HUES64 (cell line): ENCODE measurements around the gene EDC3. TPM values are rescaled to one million over a fixed set of nuclear protein-coding genes. Genes with fewer than 3 reads are reported as not detected.
A peak's percentile ranks its signal among the peaks of the same experiment; 100 is the strongest.
"Not testable (repeated sequence)": the region's sequence is repeated elsewhere in the genome, so short reads cannot be mapped to it uniquely, and the experiment has no call there.

Source experiments
- H3K27ac ChIP-seq: 2 replicates; pipeline ENCODE4 v1.7.0; 2013; ENCODE audit warnings: low read depth, low read length, inconsistent platforms
- H3K27me3 ChIP-seq: 2 replicates; pipeline ENCODE4 v1.6.1; 2013; ENCODE audit warnings: mild to moderate bottlenecking, low read length; ENCODE audit not compliant: insufficient read depth
- H3K36me3 ChIP-seq: 2 replicates; pipeline ENCODE4 v1.6.1; 2013; ENCODE audit warnings: mild to moderate bottlenecking, low read length; ENCODE audit not compliant: insufficient read depth
- H3K4me1 ChIP-seq: 2 replicates; pipeline ENCODE4 v1.6.1; 2013; ENCODE audit warnings: mild to moderate bottlenecking, low read length, moderate library complexity; ENCODE audit not compliant: insufficient read depth
- H3K4me3 ChIP-seq: 2 replicates; pipeline ENCODE4 v1.5.1; 2013; ENCODE audit warnings: mild to moderate bottlenecking, low read length, moderate library complexity
- H3K9ac ChIP-seq: 2 replicates; pipeline ENCODE4 v1.6.1; 2013; ENCODE audit warnings: mild to moderate bottlenecking, low read depth, low read length
- H3K9me3 ChIP-seq: 2 replicates; pipeline ENCODE4 v1.6.1; 2013; ENCODE audit warnings: low read depth, low read length; ENCODE audit not compliant: insufficient read depth
- WGBS: fragments of 150-250, 120-280 bp; methylation state at CpG from one replicate; pipeline ENCODE4 v1.1.7; 2013; ENCODE audit warnings: missing lambda C conversion rate; 5-methylcytosine and 5-hydroxymethylcytosine counted together
- polyA plus RNA-seq, 2 experiments: library from polyadenylated mRNA; stranded (reverse); fragments of 50-300 nt; gene quantifications; one replicate each; pipeline ENCODE4 v1.2.3, GENCODE V29; 2013

Gene EDC3
- 23.9 TPM for polyA plus RNA-seq (2013, experiment 1 of 2)
- polyA plus RNA-seq (2013, experiment 2 of 2) = 25.2 TPM

- Histone ChIP-seq H3K36me3 (no peaks in the 10 kb centered on the region), H3K9ac (peak within 1 kb of the TSS; percentile 81), H3K4me3 (peak within 1 kb of the TSS; percentile 76), H3K4me1 (peaks cover 6% of the 10 kb centered on the region; the same call in 1 of the 2 replicates), H3K27ac (peak within 1 kb of the TSS; percentile 43), H3K27me3 (peaks cover 4% of the 10 kb centered on the region; the same call in 1 of the 2 replicates), H3K9me3 (no peaks in the 10 kb centered on the region)
- under 1% methylated on average over 46 of the region's 46 CpGs for WGBS
Observed at GRCh38 chr15:74695597-74696397, at the start of gene EDC3. EDC3 (minus strand) TSS chr15:74696024; CDS start chr15:74675124, 20,900 bp downstream.

- no peaks in the 10 kb centered on the region for H3K36me3 ChIP-seq
- 87% methylated on average over 5 of the region's 5 CpGs for WGBS
- H3K27me3 ChIP-seq = peaks cover 9% of the 10 kb centered on the region; the same call in 1 of the 2 replicates
- H3K9me3 ChIP-seq = no peaks in the 10 kb centered on the region
- H3K27ac ChIP-seq = no peak overlapping the region
- H3K4me3 ChIP-seq = no peak overlapping the region
- H3K4me1 ChIP-seq = no peaks in the 10 kb centered on the region
- no peak overlapping the region for H3K9ac ChIP-seq
Observed at GRCh38 chr15:74742422-74742821, 46.6 kb upstream of the EDC3 start.

GRCh38 chr15:74738239-74738638 is 42.4 kb upstream of the EDC3 start:
- H3K4me1 ChIP-seq, H3K9ac ChIP-seq, H3K9me3 ChIP-seq, H3K27me3 ChIP-seq, H3K27ac ChIP-seq, H3K36me3 ChIP-seq, H3K4me3 ChIP-seq: not testable (repeated sequence)
- WGBS = 75% methylated on average over 5 of the region's 5 CpGs

GRCh38 chr15:74735305-74735704 is 39.5 kb upstream of the EDC3 start:
- no peaks in the 10 kb centered on the region for H3K36me3 ChIP-seq
- peaks cover 17% of the 10 kb centered on the region; the same call in 1 of the 2 replicates for H3K27me3 ChIP-seq
- no peaks in the 10 kb centered on the region for H3K4me1 ChIP-seq
- 96% methylated on average over 3 of the region's 3 CpGs for WGBS
- H3K27ac ChIP-seq = no peak overlapping the region
- H3K9me3 ChIP-seq = no peaks in the 10 kb centered on the region
- H3K9ac ChIP-seq = no peak overlapping the region
- no peak overlapping the region for H3K4me3 ChIP-seq

GRCh38 chr15:74733269-74733668 is 37.4 kb upstream of the EDC3 start:
- no peaks in the 10 kb centered on the region for H3K9me3 ChIP-seq
- 95% methylated on average over 3 of the region's 3 CpGs for WGBS
- no peak overlapping the region for H3K27ac ChIP-seq
- no peaks in the 10 kb centered on the region for H3K4me1 ChIP-seq
- H3K36me3 ChIP-seq = no peaks in the 10 kb centered on the region
- H3K27me3 ChIP-seq = peaks cover 17% of the 10 kb centered on the region; the same call in 1 of the 2 replicates
- no peak overlapping the region for H3K4me3 ChIP-seq
- no peak overlapping the region for H3K9ac ChIP-seq

GRCh38 chr15:74732846-74733245 is 37.0 kb upstream of the EDC3 start:
- no peaks in the 10 kb centered on the region for H3K9me3 ChIP-seq
- WGBS = 89% methylated on average over 5 of the region's 5 CpGs
- no peak overlapping the region for H3K9ac ChIP-seq
- no peak overlapping the region for H3K27ac ChIP-seq
- peaks cover 20% of the 10 kb centered on the region for H3K27me3 ChIP-seq
- H3K4me3 ChIP-seq = no peak overlapping the region
- H3K36me3 ChIP-seq = no peaks in the 10 kb centered on the region
- no peaks in the 10 kb centered on the region for H3K4me1 ChIP-seq

- no peaks in the 10 kb centered on the region for H3K9me3 ChIP-seq
- peaks cover 40% of the 10 kb centered on the region for H3K27me3 ChIP-seq
- WGBS = 88% methylated on average over 7 of the region's 7 CpGs
- H3K9ac ChIP-seq = no peak overlapping the region
- H3K36me3 ChIP-seq = no peaks in the 10 kb centered on the region
- no peak overlapping the region for H3K4me3 ChIP-seq
- H3K27ac ChIP-seq = no peak overlapping the region
- no peaks in the 10 kb centered on the region for H3K4me1 ChIP-seq
Observed at GRCh38 chr15:74730619-74731316, 34.9 kb upstream of the EDC3 start.

- H3K27ac ChIP-seq, H3K4me1 ChIP-seq, H3K9ac ChIP-seq, H3K9me3 ChIP-seq, H3K4me3 ChIP-seq, H3K36me3 ChIP-seq: not testable (repeated sequence)
- peaks cover 46% of the 10 kb centered on the region for H3K27me3 ChIP-seq
- 83% methylated on average over 5 of the region's 6 CpGs for WGBS
Observed at GRCh38 chr15:74729372-74729771, 33.5 kb upstream of the EDC3 start.

GRCh38 chr15:74728699-74729098 is 32.9 kb upstream of the EDC3 start:
- H3K4me1 ChIP-seq, H3K9me3 ChIP-seq, H3K36me3 ChIP-seq, H3K4me3 ChIP-seq, H3K27ac ChIP-seq, H3K9ac ChIP-seq: not testable (repeated sequence)
- WGBS = 96% methylated on average over 22 of the region's 30 CpGs
- H3K27me3 ChIP-seq = peaks cover 48% of the 10 kb centered on the region

- 92% methylated on average over 7 of the region's 7 CpGs for WGBS
- no peak overlapping the region for H3K27ac ChIP-seq
- no peaks in the 10 kb centered on the region for H3K36me3 ChIP-seq
- H3K9me3 ChIP-seq = no peaks in the 10 kb centered on the region
- H3K4me3 ChIP-seq = no peak overlapping the region
- peaks cover 43% of the 10 kb centered on the region for H3K27me3 ChIP-seq
- H3K4me1 ChIP-seq = peaks cover 4% of the 10 kb centered on the region; the same call in 1 of the 2 replicates
- no peak overlapping the region for H3K9ac ChIP-seq
Observed at GRCh38 chr15:74727727-74728126, 31.9 kb upstream of the EDC3 start.

GRCh38 chr15:74726774-74727164 is 30.9 kb upstream of the EDC3 start:
- no peaks in the 10 kb centered on the region for H3K36me3 ChIP-seq
- no peak overlapping the region for H3K9ac ChIP-seq
- no peaks in the 10 kb centered on the region for H3K9me3 ChIP-seq
- peaks cover 4% of the 10 kb centered on the region; the same call in 1 of the 2 replicates for H3K4me1 ChIP-seq
- 70% methylated on average over 24 of the region's 24 CpGs for WGBS
- peak overlapping the region; percentile 77 for H3K4me3 ChIP-seq
- no peak overlapping the region for H3K27ac ChIP-seq
- H3K27me3 ChIP-seq = peaks cover 40% of the 10 kb centered on the region
